ENCODE results near the gene EID2.
A peak's percentile ranks its signal among the peaks of the same experiment; 100 is the strongest.

EID2 gene

DNA sequence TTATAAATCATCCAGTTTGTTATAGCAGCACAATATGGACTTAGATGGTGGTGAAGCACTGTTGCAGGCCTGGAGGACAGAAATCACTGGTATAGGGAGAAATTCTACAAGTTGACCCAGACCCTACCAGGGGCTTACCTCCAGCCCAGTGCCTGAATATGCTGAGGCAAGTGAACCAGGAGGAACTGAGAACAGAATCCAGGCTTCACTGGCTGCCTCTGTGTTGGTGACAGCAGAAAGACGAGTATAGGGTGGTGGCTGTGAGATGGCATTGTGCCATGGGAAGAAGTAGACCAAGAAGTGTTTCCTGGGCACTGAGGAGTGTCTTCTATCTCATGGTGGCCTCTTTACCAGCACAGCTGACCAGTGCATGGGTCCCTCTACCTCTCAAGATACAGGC lies 15.9 kb upstream of the EID2 start:
- H3K4me1 ChIP-seq (ENCODE audit: control insufficient read depth, insufficient read depth, low read length): no peaks in the 10 kb centered on the region
- H3K9ac ChIP-seq (ENCODE audit: low read length): no peak overlapping the region
- H3K27me3 ChIP-seq (ENCODE audit: control insufficient read depth, insufficient read depth, low read length): peaks cover 19% of the 10 kb centered on the region; the same call in 1 of the 2 replicates
- no peaks in the 10 kb centered on the region for H3K9me3 ChIP-seq (ENCODE audit: control insufficient read depth, insufficient read depth, low read depth, low read length)
- H3K36me3 ChIP-seq (ENCODE audit: control insufficient read depth, insufficient read depth, low read length): no peaks in the 10 kb centered on the region
- no peak overlapping the region for H3K4me3 ChIP-seq (ENCODE audit: low read depth, low read length)
- H3K27ac ChIP-seq (ENCODE audit: low read depth, low read length): no peak overlapping the region

DNA sequence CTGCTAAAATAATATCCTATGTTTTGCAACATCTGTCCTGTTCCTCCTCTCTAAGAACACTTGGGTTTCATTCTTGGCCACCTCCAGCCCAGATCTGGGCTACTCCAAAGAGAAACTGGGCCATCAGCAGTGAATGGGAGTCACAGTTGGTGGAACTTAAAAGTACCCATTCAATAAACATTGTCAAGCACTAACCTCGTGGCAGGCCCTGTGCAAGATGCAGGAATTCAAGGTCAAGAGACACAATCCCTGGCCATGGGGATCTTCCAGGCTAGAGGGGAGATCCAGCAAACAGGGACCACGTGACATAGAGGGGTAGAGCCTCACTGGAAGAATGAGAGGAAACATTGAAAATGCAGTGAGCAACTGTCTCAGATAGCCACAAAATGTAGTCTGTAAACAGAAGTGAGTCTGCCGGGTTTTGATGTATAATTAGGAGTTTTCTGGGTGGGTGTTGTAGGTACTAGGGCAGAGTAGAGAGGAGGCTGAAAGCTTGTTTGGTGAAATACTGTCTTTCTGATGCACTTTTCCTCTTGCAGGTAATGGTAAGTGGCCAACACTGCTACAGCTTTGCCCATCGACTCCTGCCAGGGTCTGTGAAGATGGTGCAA lies 14.8 kb upstream of the EID2 start:
- Histone ChIP-seq H3K27me3 (ENCODE audit: control insufficient read depth, insufficient read depth, low read length) (peaks cover 19% of the 10 kb centered on the region; the same call in 1 of the 2 replicates), H3K36me3 (ENCODE audit: control insufficient read depth, insufficient read depth, low read length) (no peaks in the 10 kb centered on the region), H3K27ac (ENCODE audit: low read depth, low read length) (no peak overlapping the region), H3K4me3 (ENCODE audit: low read depth, low read length) (no peak overlapping the region), H3K9ac (ENCODE audit: low read length) (no peak overlapping the region), H3K9me3 (ENCODE audit: control insufficient read depth, insufficient read depth, low read depth, low read length) (no peaks in the 10 kb centered on the region), H3K4me1 (ENCODE audit: control insufficient read depth, insufficient read depth, low read length) (no peaks in the 10 kb centered on the region)

DNA sequence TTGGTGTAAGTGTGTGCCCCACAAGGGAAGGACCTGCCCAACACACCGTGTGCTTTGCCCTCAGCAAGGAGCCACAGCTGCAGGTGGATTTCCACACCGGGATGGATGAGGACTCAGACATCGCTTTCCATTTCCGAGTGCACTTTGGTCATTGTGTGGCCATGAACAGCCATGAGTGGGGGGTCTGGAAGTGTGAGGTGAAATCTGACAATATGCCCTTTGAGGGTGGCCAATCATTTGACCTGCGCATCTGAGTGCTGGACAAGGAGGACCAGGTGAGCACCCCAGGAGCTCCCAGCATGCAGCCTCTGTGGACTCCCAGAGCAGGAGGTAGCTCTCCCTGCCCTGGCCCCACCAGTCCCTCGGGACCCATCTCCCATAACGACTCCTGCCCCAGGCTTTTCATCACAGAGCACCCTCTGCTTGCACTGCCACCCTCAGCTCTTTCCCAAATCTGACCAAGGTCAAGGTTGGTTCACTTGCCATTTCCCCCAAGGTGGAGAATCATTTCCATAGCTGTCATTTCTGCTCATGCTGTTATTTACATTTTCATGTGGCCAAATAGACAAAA lies 13.2 kb upstream of the EID2 start:
- no peak overlapping the region for H3K27ac ChIP-seq (ENCODE audit: low read depth, low read length)

DNA sequence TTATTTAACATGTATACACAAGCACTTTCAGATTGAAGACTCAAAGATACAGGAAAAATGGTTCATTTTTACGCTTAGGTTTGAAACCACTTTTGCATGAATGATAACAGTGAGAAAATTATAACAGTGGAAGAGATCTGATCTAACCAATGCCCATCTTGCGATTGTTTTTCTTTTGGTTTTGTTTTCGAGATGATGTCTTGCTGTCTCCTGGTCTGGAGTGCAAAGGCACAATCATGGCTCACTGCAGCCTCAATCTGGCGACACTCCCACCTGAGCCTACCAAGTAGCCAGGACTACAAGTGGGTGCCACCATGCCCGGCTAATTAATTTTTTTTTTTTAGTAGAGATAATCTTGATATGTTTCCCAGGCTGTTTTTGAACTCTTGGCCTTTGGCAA lies 10.2 kb upstream of the EID2 start:
- H3K4me3 ChIP-seq (ENCODE audit: low read depth, low read length): no peak overlapping the region
- H3K36me3 ChIP-seq (ENCODE audit: control insufficient read depth, insufficient read depth, low read length): no peaks in the 10 kb centered on the region
- peaks cover 8% of the 10 kb centered on the region; the same call in 1 of the 2 replicates for H3K27me3 ChIP-seq (ENCODE audit: control insufficient read depth, insufficient read depth, low read length)
- H3K27ac ChIP-seq (ENCODE audit: low read depth, low read length): no peak overlapping the region
- H3K9ac ChIP-seq (ENCODE audit: low read length): no peak overlapping the region
- no peaks in the 10 kb centered on the region for H3K4me1 ChIP-seq (ENCODE audit: control insufficient read depth, insufficient read depth, low read length)
- H3K9me3 ChIP-seq (ENCODE audit: control insufficient read depth, insufficient read depth, low read depth, low read length): no peaks in the 10 kb centered on the region

More for the DNA sequence above, 13.2 kb upstream of the EID2 start:
- H3K4me3 ChIP-seq (ENCODE audit: low read depth, low read length): no peak overlapping the region
- H3K9me3 ChIP-seq (ENCODE audit: control insufficient read depth, insufficient read depth, low read depth, low read length): no peaks in the 10 kb centered on the region
- H3K4me1 ChIP-seq (ENCODE audit: control insufficient read depth, insufficient read depth, low read length): no peaks in the 10 kb centered on the region
- H3K9ac ChIP-seq (ENCODE audit: low read length): no peak overlapping the region
- no peaks in the 10 kb centered on the region for H3K36me3 ChIP-seq (ENCODE audit: control insufficient read depth, insufficient read depth, low read length)
- H3K27me3 ChIP-seq (ENCODE audit: control insufficient read depth, insufficient read depth, low read length): peaks cover 11% of the 10 kb centered on the region; the same call in 1 of the 2 replicates

DNA sequence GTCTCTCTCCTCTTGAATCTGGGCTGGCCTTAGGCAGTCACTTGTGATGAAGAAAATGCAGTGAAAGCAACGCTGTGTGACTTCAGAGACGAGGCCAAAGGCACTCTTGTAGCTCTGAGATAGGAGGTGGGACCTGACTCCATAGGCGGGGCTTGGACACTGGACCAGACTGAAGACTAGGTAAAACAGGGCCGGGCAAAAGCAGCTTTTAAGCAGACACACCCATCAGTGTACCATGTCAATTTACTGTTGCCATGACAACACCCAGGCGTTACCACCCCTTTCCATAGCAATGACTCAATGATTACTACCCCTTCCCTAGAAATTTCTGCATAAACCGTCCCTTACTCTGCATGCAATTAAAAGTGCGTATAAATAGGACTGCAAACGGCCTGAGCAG lies 6.6 kb upstream of the EID2 start:
- Histone ChIP-seq H3K9ac (ENCODE audit: low read length) (no peak overlapping the region), H3K4me1 (ENCODE audit: control insufficient read depth, insufficient read depth, low read length) (0 out of 2 replicates have a peak, but pooled peaks cover 8% of the 10 kb centered on the region), H3K27ac (ENCODE audit: low read depth, low read length) (no peak overlapping the region), H3K9me3 (ENCODE audit: control insufficient read depth, insufficient read depth, low read depth, low read length) (no peaks in the 10 kb centered on the region), H3K27me3 (ENCODE audit: control insufficient read depth, insufficient read depth, low read length) (no peaks in the 10 kb centered on the region), H3K4me3 (ENCODE audit: low read depth, low read length) (no peak overlapping the region), H3K36me3 (ENCODE audit: control insufficient read depth, insufficient read depth, low read length) (no peaks in the 10 kb centered on the region)

DNA sequence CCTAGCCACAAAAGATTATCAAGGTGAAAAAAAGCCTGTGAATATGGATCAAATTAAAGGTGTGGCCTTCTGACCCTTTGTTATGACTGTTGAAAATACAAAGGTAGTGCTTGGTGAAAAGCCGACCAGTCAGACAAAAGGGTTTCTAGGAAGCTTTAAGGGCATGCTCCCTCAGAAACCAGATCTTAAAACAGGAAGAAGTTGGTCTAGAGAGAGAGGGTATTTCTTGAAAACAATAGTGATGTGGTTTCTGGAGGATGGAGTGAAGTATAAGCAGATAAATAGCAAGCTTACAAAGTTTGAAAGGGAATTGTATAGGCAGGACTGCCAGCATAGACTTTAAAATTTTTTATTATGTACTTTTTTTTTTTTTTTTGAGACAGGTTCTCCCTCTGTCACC lies 5.0 kb upstream of the EID2 start:
- Histone ChIP-seq H3K9me3 (ENCODE audit: control insufficient read depth, insufficient read depth, low read depth, low read length) (no peaks in the 10 kb centered on the region), H3K27ac (ENCODE audit: low read depth, low read length) (no peak overlapping the region), H3K4me1 (ENCODE audit: control insufficient read depth, insufficient read depth, low read length) (peaks cover 11% of the 10 kb centered on the region; the same call in 1 of the 2 replicates), H3K9ac (ENCODE audit: low read length) (no peak overlapping the region), H3K36me3 (ENCODE audit: control insufficient read depth, insufficient read depth, low read length) (no peaks in the 10 kb centered on the region), H3K4me3 (ENCODE audit: low read depth, low read length) (no peak overlapping the region), H3K27me3 (ENCODE audit: control insufficient read depth, insufficient read depth, low read length) (no peaks in the 10 kb centered on the region)

DNA sequence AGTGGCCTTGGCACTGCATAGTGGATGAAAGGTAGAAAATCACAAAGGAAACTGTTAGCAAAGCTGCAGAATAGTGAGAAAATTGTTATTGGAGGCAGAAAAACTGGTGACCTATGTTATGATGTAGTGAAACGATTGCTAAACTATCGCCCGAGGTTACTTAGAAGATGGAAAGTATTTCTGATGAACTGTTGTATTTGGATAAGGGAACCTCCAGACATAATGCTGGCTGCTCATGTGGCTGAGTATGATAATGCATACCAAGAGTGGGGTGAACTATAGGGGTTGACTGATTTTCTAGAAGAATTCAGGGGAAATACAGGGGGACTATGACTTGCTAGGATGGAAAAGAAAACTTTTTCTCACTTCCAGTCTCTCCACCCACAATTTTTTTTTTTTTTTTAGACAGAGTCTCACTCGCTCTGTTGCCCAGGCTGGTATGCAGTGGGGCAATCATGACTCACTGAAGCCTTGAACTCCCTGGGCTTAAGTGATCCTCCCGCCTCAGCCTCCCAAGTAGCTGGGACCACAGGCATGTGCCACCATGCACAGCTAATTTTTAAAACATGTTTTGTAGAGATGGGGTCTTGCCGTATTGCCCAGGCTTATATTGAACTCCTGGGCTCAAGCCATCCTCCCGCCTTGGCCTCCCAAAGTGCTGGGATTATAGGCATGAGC lies 4.4 kb upstream of the EID2 start:
- H3K4me3 ChIP-seq (ENCODE audit: low read depth, low read length): no peak overlapping the region

DNA sequence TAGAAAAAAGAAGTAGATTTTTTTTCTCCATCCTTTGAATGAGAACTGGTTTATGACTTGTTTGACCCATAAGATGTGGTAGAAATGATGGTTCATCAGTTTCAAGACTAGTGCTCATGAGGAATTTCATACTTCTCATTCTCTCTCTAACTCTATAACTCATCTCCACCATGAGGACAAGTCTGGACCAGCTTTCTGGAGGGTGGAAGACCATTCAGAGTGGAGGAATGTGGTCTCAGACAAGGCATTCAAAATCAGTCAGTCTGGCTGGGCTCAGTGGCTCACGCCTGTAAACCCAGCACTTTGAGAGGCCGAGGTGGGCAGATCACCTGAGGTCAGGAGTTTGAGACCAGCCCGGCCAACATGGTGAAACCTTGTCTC lies 3.5 kb upstream of the EID2 start:
- no peak overlapping the region for H3K4me3 ChIP-seq (ENCODE audit: low read depth, low read length)
- no peak overlapping the region for H3K9ac ChIP-seq (ENCODE audit: low read length)
- no peaks in the 10 kb centered on the region for H3K27me3 ChIP-seq (ENCODE audit: control insufficient read depth, insufficient read depth, low read length)
- H3K36me3 ChIP-seq (ENCODE audit: control insufficient read depth, insufficient read depth, low read length): no peaks in the 10 kb centered on the region
- H3K27ac ChIP-seq (ENCODE audit: low read depth, low read length): no peak overlapping the region
- no peaks in the 10 kb centered on the region for H3K9me3 ChIP-seq (ENCODE audit: control insufficient read depth, insufficient read depth, low read depth, low read length)
- peaks cover 15% of the 10 kb centered on the region; the same call in 1 of the 2 replicates for H3K4me1 ChIP-seq (ENCODE audit: control insufficient read depth, insufficient read depth, low read length)

More for the DNA sequence above, 4.4 kb upstream of the EID2 start:
- Histone ChIP-seq H3K27me3 (ENCODE audit: control insufficient read depth, insufficient read depth, low read length) (no peaks in the 10 kb centered on the region), H3K9me3 (ENCODE audit: control insufficient read depth, insufficient read depth, low read depth, low read length) (no peaks in the 10 kb centered on the region), H3K9ac (ENCODE audit: low read length) (no peak overlapping the region), H3K27ac (ENCODE audit: low read depth, low read length) (no peak overlapping the region), H3K36me3 (ENCODE audit: control insufficient read depth, insufficient read depth, low read length) (no peaks in the 10 kb centered on the region), H3K4me1 (ENCODE audit: control insufficient read depth, insufficient read depth, low read length) (peaks cover 11% of the 10 kb centered on the region; the same call in 1 of the 2 replicates)

DNA sequence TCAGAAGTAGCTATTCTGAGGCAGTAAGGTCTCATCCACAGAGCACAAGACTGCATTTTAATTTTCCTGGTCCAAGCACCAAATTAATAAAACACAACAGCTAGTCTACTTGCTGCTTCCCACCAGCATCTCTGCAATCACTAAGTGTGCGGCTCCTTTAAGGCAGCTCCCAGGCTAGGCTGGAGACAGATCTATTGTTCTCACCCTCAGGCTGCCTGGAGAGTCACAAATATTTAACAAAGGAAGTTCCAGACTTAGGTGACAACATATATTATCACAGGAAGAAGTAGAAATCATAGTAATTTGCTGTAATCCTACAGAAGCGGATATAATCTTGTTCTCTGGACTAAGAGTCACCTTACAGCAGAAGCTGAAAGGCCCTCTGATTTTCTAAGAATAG lies 2.2 kb upstream of the EID2 start:
- Histone ChIP-seq H3K4me3 (ENCODE audit: low read depth, low read length) (no peak overlapping the region), H3K27ac (ENCODE audit: low read depth, low read length) (no peak overlapping the region), H3K36me3 (ENCODE audit: control insufficient read depth, insufficient read depth, low read length) (no peaks in the 10 kb centered on the region), H3K9me3 (ENCODE audit: control insufficient read depth, insufficient read depth, low read depth, low read length) (no peaks in the 10 kb centered on the region), H3K4me1 (ENCODE audit: control insufficient read depth, insufficient read depth, low read length) (peaks cover 15% of the 10 kb centered on the region; the same call in 1 of the 2 replicates), H3K9ac (ENCODE audit: low read length) (no peak overlapping the region), H3K27me3 (ENCODE audit: control insufficient read depth, insufficient read depth, low read length) (no peaks in the 10 kb centered on the region)

DNA sequence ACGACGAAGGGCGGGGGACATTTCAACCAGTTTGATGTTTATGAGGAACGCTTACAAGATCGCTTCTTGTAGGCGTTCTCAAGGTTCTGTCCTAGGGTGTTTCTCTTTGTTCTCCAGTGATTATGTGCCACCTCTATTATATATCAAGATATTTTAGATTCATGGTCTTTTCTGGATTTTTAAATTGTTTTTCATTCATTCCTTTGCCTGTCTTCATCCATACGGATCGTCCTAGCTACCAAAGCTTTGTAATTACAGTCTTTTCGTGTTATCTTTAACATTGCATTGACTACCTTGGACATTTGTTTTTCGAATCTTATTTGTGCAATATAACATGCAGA lies 342 bp upstream of the EID2 start:
- Histone ChIP-seq H3K36me3 (ENCODE audit: control insufficient read depth, insufficient read depth, low read length) (no peaks in the 10 kb centered on the region), H3K9ac (ENCODE audit: low read length) (no peak overlapping the region), H3K27me3 (ENCODE audit: control insufficient read depth, insufficient read depth, low read length) (no peaks in the 10 kb centered on the region), H3K4me1 (ENCODE audit: control insufficient read depth, insufficient read depth, low read length) (peaks cover 15% of the 10 kb centered on the region; the same call in 1 of the 2 replicates), H3K9me3 (ENCODE audit: control insufficient read depth, insufficient read depth, low read depth, low read length) (no peaks in the 10 kb centered on the region), H3K27ac (ENCODE audit: low read depth, low read length) (no peak overlapping the region), H3K4me3 (ENCODE audit: low read depth, low read length) (peak overlapping the region; percentile 96)

DNA sequence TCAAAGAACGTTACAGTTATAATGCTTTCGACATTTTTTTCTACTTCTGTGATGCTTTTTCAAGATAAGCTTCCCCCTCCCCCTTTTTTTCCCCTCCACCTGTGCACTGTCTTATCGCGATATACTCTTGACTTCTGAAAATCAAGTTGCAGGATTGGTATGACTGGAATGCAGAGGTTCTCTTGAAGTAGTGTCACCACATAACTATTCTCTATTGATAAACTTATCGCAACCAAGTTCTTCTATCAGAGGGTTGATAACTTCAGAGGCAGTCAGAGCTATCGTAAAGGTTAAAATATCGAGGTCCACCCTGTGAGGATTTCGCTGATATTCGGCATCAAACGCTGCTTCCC lies 820 bp downstream of the EID2 start:
- H3K36me3 ChIP-seq (ENCODE audit: control insufficient read depth, insufficient read depth, low read length): no peaks in the 10 kb centered on the region
- H3K4me3 ChIP-seq (ENCODE audit: low read depth, low read length): peak overlapping the region; percentile 96
- H3K27ac ChIP-seq (ENCODE audit: low read depth, low read length): no peak overlapping the region

More for the DNA sequence above, 820 bp downstream of the EID2 start:
- Histone ChIP-seq H3K27me3 (ENCODE audit: control insufficient read depth, insufficient read depth, low read length) (no peaks in the 10 kb centered on the region), H3K9ac (ENCODE audit: low read length) (peak overlapping the region; percentile 90), H3K9me3 (ENCODE audit: control insufficient read depth, insufficient read depth, low read depth, low read length) (no peaks in the 10 kb centered on the region), H3K4me1 (ENCODE audit: control insufficient read depth, insufficient read depth, low read length) (peaks cover 15% of the 10 kb centered on the region; the same call in 1 of the 2 replicates)
